H9 (cell line): ENCODE results near the gene CENPQ. TPM values are rescaled to one million over a fixed set of nuclear protein-coding genes. Genes with fewer than 3 reads are reported as not detected.

Experiments used
- DNase-seq: peaks from one replicate; pipeline ENCODE4 v3.0.0-alpha.2; 2017
- H2AFZ ChIP-seq: one replicate; pipeline ENCODE4 v1.6.1; 2013; ENCODE audit warnings: mild to moderate bottlenecking, low read length, control low read depth, moderate library complexity
- H2AK5ac ChIP-seq: 2 replicates; pipeline ENCODE4 v1.6.1; 2013; ENCODE audit warnings: low read length, control low read depth, mixed read lengths; ENCODE audit not compliant: insufficient read length
- H2BK120ac ChIP-seq: one replicate; pipeline ENCODE4 v1.6.1; 2013; ENCODE audit warnings: low read depth, mild to moderate bottlenecking, low read length, control low read depth, inconsistent platforms; ENCODE audit not compliant: poor library complexity, severe bottlenecking
- H2BK12ac ChIP-seq: 2 replicates; pipeline ENCODE4 v1.6.1; 2013; ENCODE audit warnings: low read length, control low read depth, mixed read lengths, low read depth; ENCODE audit not compliant: insufficient read length
- H2BK15ac ChIP-seq: 2 replicates; pipeline ENCODE4 v1.6.1; 2013; ENCODE audit warnings: low read depth, low read length, control low read depth
- H2BK20ac ChIP-seq: one replicate; pipeline ENCODE4 v1.6.1; 2013; ENCODE audit warnings: low read depth, mild to moderate bottlenecking, low read length, control low read depth, inconsistent platforms; ENCODE audit not compliant: poor library complexity, severe bottlenecking
- H2BK5ac ChIP-seq: 2 replicates; pipeline ENCODE4 v1.6.1; 2013; ENCODE audit warnings: low read length, control low read depth, mixed read lengths; ENCODE audit not compliant: insufficient read length
- H3K14ac ChIP-seq: 2 replicates; pipeline ENCODE4 v1.6.1; 2013; ENCODE audit warnings: low read length, control low read depth; ENCODE audit not compliant: insufficient read depth
- H3K18ac ChIP-seq: 2 replicates; pipeline ENCODE4 v1.6.1; 2013; ENCODE audit warnings: low read depth, mild to moderate bottlenecking, mixed read lengths, low read length, control low read depth; ENCODE audit not compliant: insufficient read length
- H3K23ac ChIP-seq: 2 replicates; pipeline ENCODE4 v1.6.1; 2013; ENCODE audit warnings: low read length, control low read depth, mixed read lengths, low read depth; ENCODE audit not compliant: insufficient read length
- H3K23me2 ChIP-seq: 2 replicates; pipeline ENCODE4 v1.6.1; 2013; ENCODE audit warnings: low read depth, mild to moderate bottlenecking, mixed read lengths, low read length, control low read depth; ENCODE audit not compliant: insufficient read length, poor library complexity, severe bottlenecking
- H3K27ac ChIP-seq: 2 replicates; pipeline ENCODE4 v1.5.1; 2013; ENCODE audit warnings: low read length, control low read depth, mixed read lengths, low read depth; ENCODE audit not compliant: insufficient read length
- H3K27me3 ChIP-seq: 2 replicates; pipeline ENCODE4 v1.6.1; 2013; ENCODE audit warnings: low read length, control low read depth, inconsistent platforms; ENCODE audit not compliant: insufficient read depth
- H3K4ac ChIP-seq: 2 replicates; pipeline ENCODE4 v1.6.1; 2013; ENCODE audit warnings: low read depth, mild to moderate bottlenecking, control low read depth, inconsistent platforms, low read length, moderate library complexity
- H3K4me1 ChIP-seq: 2 replicates; pipeline ENCODE4 v1.6.1; 2013; ENCODE audit warnings: low read length, control low read depth, inconsistent platforms; ENCODE audit not compliant: insufficient read depth
- H3K4me2 ChIP-seq: 2 replicates; pipeline ENCODE4 v1.6.1; 2013; ENCODE audit warnings: low read length, control low read depth, mixed read lengths; ENCODE audit not compliant: insufficient read length, insufficient read depth
- H3K56ac ChIP-seq: 2 replicates; pipeline ENCODE4 v1.6.1; 2013; ENCODE audit warnings: low read depth, mild to moderate bottlenecking, mixed read lengths, low read length, control low read depth; ENCODE audit not compliant: insufficient read length
- H3K79me1 ChIP-seq: 2 replicates; pipeline ENCODE4 v1.6.1; 2013; ENCODE audit warnings: low read depth, mild to moderate bottlenecking, moderate library complexity, low read length, control low read depth, inconsistent platforms; ENCODE audit not compliant: insufficient read depth, poor library complexity, severe bottlenecking
- H3K79me2 ChIP-seq: 2 replicates; pipeline ENCODE4 v1.6.1; 2013; ENCODE audit warnings: low read length, control low read depth, inconsistent platforms; ENCODE audit not compliant: insufficient read depth
- H3K9ac ChIP-seq: 2 replicates; pipeline ENCODE4 v1.6.1; 2013; ENCODE audit warnings: low read length, control low read depth, mixed read lengths; ENCODE audit not compliant: insufficient read length; ENCODE audit errors: extremely low read depth
- H3K9me3 ChIP-seq: one replicate; pipeline ENCODE4 v1.6.1; 2013; ENCODE audit warnings: low read depth, low read length, inconsistent platforms; ENCODE audit not compliant: control insufficient read depth
- H3T11ph ChIP-seq: one replicate; pipeline ENCODE4 v1.6.1; 2013; ENCODE audit warnings: mild to moderate bottlenecking, low read length, control low read depth, inconsistent platforms
- H4K20me1 ChIP-seq: one replicate; pipeline ENCODE4 v1.6.1; 2013; ENCODE audit not compliant: control insufficient read depth, insufficient read length, insufficient read depth
- H4K5ac ChIP-seq: 2 replicates; pipeline ENCODE4 v1.6.1; 2013; ENCODE audit warnings: low read depth, mild to moderate bottlenecking, mixed read lengths, low read length, control low read depth; ENCODE audit not compliant: insufficient read length
- H4K8ac ChIP-seq: replicated peaks from 2 replicates; pipeline ENCODE4 v1.6.1; 2013; ENCODE audit warnings: low read length, control low read depth, mixed read lengths, low read depth; ENCODE audit not compliant: insufficient read length
- H4K91ac ChIP-seq: 2 replicates; pipeline ENCODE4 v1.6.1; 2013; ENCODE audit warnings: low read depth, mild to moderate bottlenecking, moderate library complexity, mixed read lengths, low read length, control low read depth; ENCODE audit not compliant: insufficient read length
- H3K27ac Mint-ChIP-seq, 3 experiments: 2 replicates in 2 of 3; 3 replicates in 1 of 3; pipeline ENCODE4 v1.8.0; 2020 to 2021; ENCODE audit warnings: mixed read lengths in 3 of 3, mild to moderate bottlenecking in 1 of 3, moderate library complexity in 1 of 3
- H3K27me3 Mint-ChIP-seq: 2 replicates; pipeline ENCODE4 v1.8.0; 2021; ENCODE audit warnings: low read depth, mild to moderate bottlenecking, moderate library complexity, mixed read lengths
- H3K36me3 Mint-ChIP-seq, 3 experiments: 2 replicates in 2 of 3; 3 replicates in 1 of 3; pipeline ENCODE4 v1.8.0; 2020 to 2021; ENCODE audit warnings: low read depth in 3 of 3, mixed read lengths in 3 of 3; ENCODE audit not compliant: insufficient read depth in 1 of 3
- H3K4me1 Mint-ChIP-seq, 2 experiments: 2 replicates each; pipeline ENCODE4 v1.8.0; 2020; ENCODE audit warnings: mixed read lengths in 2 of 2
- H3K4me3 Mint-ChIP-seq, 2 experiments: 2 replicates in 1 of 2; 3 replicates in 1 of 2; pipeline ENCODE4 v1.8.0; 2020 to 2021; ENCODE audit warnings: mild to moderate bottlenecking in 2 of 2, mixed read lengths in 2 of 2, moderate library complexity in 1 of 2
- H3K9me3 Mint-ChIP-seq, 2 experiments: 2 replicates in 1 of 2; 3 replicates in 1 of 2; pipeline ENCODE4 v1.8.0; 2020; ENCODE audit warnings: mild to moderate bottlenecking in 2 of 2, mixed read lengths in 2 of 2, moderate library complexity in 1 of 2
- WGBS: extraction: QIAGEN DNeasy Blood & Tissue Kit; methylation state at CpG from one replicate; pipeline ENCODE4 v1.1.7; 2013; ENCODE audit warnings: missing lambda C conversion rate, low lambda C conversion rate, mixed read lengths; ENCODE audit not compliant: insufficient read length; ENCODE audit errors: extremely low coverage; 5-methylcytosine and 5-hydroxymethylcytosine counted together
- total RNA-seq: library from RNA; stranded (reverse); gene quantifications from 2 replicates; pipeline ENCODE4 v1.2.1, GENCODE V29; 2021
- TF ChIP-seq, protein P1 (sequence below): fragments of 200-600 bp; sonication (generic); conservative IDR thresholded peaks from 3 replicates; pipeline ENCODE4 v1.8.0; 2021; ENCODE audit warnings: antibody characterized with exemption, mild to moderate bottlenecking

The CENPQ gene
- total RNA-seq, 1 experiment from 2014 or later = 15.5 TPM

DNA sequence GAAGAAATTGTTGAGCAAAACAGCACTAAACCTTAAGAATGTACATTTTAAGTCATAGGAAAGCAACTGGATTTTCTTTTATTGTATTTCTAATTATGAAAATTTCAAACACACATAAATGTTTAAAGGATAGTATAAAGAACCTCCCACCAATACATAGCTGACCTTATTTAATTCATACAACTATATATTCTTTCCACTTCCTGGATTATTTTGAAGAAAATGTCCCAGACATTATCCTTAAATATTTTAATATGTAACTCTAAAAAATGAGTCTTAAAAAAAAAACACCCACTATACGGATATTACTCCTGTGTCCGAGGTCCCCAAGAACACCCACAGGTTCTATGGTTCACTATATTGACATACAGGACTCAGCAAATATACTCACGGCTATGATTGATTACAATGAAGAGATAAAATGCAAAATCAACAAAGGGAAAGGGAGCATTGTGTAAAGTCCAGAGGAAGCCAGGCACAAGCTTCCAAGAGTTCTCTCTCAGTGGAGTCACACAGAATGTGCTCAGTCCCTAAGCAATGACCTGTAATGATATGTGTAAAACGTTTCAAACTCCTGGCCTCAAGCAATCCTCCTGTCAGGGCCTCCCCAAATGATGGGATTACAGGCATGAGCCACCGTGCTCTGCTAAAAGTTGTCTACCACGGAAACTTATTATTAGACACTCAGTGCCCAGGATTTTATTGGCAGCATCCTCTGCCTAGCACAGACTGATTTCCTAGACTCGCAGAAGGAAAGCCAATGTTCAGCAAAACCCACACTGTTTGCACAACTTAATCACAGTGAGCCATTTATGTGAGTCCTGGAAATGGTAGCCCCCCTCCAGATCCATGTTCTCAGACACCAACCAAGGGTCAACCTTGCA, 59.8 kb downstream of the CENPQ start:
- Histone ChIP-seq H2AFZ (no peak overlapping the region), H3K79me2 (no peaks in the 10 kb centered on the region), H3K9me3 (no peaks in the 10 kb centered on the region), H2AK5ac (no peak overlapping the region), H3K4me1 (peaks cover 7% of the 10 kb centered on the region; the same call in 1 of the 2 replicates), H3K23me2 (no peaks in the 10 kb centered on the region), H4K8ac (no peak overlapping the region), H3T11ph (no peak overlapping the region), H2BK15ac (no peak overlapping the region), H3K4ac (no peak overlapping the region), H3K27me3 (no peaks in the 10 kb centered on the region), H3K23ac (no peak overlapping the region), H4K91ac (no peak overlapping the region), H2BK120ac (no peak overlapping the region), H3K9ac (no peak overlapping the region), H4K20me1 (no peaks in the 10 kb centered on the region), H3K79me1 (no peaks in the 10 kb centered on the region), H4K5ac (no peak overlapping the region), H2BK5ac (no peak overlapping the region), H2BK20ac (no peak overlapping the region), H3K18ac (no peak overlapping the region), H2BK12ac (no peak overlapping the region), H3K4me2 (no peak overlapping the region), H3K56ac (no peak overlapping the region), H3K27ac (no peak overlapping the region), H3K14ac (no peak overlapping the region)
- Mint-ChIP-seq H3K9me3 (no peaks in the 10 kb centered on the region), H3K4me1 (peaks cover 8 to 9% of the 10 kb centered on the region in 2 experiments), H3K36me3 (no peaks in the 10 kb centered on the region; a peak in 1 of 7 replicates), H3K27me3 (no peaks in the 10 kb centered on the region), H3K27ac (no peak overlapping the region), H3K4me3 (no peak overlapping the region)
- no peak for DNase-seq
- TF ChIP-seq, protein P1, sequence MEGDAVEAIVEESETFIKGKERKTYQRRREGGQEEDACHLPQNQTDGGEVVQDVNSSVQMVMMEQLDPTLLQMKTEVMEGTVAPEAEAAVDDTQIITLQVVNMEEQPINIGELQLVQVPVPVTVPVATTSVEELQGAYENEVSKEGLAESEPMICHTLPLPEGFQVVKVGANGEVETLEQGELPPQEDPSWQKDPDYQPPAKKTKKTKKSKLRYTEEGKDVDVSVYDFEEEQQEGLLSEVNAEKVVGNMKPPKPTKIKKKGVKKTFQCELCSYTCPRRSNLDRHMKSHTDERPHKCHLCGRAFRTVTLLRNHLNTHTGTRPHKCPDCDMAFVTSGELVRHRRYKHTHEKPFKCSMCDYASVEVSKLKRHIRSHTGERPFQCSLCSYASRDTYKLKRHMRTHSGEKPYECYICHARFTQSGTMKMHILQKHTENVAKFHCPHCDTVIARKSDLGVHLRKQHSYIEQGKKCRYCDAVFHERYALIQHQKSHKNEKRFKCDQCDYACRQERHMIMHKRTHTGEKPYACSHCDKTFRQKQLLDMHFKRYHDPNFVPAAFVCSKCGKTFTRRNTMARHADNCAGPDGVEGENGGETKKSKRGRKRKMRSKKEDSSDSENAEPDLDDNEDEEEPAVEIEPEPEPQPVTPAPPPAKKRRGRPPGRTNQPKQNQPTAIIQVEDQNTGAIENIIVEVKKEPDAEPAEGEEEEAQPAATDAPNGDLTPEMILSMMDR = no peak
- WGBS = no CpG with 5 or more reads among the region's 7 CpGs
